GM21360 (cell line): ENCODE data around the gene SCAMP3.

Source experiments
- ATAC-seq: cut with Tn5 transposase; IDR thresholded peaks from one replicate; pipeline ENCODE4 v1.9.1; 2021; ENCODE audit warnings: mild to moderate bottlenecking, moderate library complexity; ENCODE audit not compliant: unreplicated experiment

The SCAMP3 gene

GRCh38 chr1:155285631-155286044 is 23.5 kb upstream of the SCAMP3 start:
- ATAC-seq = no peak

DNA sequence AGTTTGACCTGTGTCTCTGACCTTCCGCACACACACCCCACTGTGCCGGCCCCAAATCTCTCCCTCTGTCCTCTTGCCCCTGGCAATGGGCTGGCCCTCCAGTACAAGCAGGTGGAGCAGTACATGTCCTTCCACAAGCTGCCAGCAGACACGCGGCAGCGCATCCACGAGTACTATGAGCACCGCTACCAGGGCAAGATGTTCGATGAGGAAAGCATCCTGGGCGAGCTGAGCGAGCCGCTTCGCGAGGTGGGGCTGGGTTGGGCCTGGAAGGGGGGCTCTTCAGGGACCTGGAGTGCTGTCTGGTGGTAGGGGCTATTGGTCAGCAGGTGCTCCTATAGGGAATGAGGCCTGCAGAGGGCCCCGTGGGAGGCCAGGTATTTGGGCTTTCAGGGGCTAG is 22.9 kb upstream of the SCAMP3 start:
- ATAC-seq = no peak

DNA sequence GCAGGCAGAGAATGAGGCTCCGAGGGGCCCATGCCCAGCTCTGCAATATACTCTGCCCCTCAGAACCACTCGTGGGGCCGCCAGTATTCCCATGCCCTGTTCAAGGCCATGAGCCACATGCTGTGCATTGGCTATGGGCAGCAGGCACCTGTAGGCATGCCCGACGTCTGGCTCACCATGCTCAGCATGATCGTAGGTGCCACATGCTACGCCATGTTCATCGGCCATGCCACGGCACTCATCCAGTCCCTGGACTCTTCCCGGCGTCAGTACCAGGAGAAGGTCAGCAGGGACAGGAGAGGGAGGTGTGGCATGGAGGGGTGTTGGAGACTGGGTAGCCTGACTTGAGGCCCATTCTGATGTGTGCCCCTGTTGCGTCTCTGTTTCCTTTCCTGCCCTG is 22.3 kb upstream of the SCAMP3 start:
- no peak for ATAC-seq

DNA sequence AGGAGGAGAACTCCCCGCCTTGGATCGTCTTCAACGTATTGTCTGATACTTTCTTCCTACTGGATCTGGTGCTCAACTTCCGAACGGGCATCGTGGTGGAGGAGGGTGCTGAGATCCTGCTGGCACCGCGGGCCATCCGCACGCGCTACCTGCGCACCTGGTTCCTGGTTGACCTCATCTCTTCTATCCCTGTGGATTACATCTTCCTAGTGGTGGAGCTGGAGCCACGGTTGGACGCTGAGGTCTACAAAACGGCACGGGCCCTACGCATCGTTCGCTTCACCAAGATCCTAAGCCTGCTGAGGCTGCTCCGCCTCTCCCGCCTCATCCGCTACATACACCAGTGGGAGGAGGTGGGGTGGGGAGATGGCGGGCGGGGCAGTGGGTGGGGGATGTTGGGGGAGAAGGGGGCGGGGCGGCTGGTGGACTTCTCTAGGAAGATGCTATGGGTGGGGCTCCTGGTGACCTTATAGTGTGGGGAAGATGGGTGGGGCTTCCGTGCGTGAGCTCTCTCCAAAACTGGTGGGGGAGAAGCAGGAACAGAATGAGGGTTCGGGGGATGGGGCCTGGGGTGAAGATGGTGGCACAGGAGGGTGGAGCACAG is 20.4 kb upstream of the SCAMP3 start:
- no peak for ATAC-seq

GRCh38 chr1:155279268-155279667 is 17.1 kb upstream of the SCAMP3 start:
- ATAC-seq = no peak

GRCh38 chr1:155278689-155279160 is 16.6 kb upstream of the SCAMP3 start:
- ATAC-seq = no peak

DNA sequence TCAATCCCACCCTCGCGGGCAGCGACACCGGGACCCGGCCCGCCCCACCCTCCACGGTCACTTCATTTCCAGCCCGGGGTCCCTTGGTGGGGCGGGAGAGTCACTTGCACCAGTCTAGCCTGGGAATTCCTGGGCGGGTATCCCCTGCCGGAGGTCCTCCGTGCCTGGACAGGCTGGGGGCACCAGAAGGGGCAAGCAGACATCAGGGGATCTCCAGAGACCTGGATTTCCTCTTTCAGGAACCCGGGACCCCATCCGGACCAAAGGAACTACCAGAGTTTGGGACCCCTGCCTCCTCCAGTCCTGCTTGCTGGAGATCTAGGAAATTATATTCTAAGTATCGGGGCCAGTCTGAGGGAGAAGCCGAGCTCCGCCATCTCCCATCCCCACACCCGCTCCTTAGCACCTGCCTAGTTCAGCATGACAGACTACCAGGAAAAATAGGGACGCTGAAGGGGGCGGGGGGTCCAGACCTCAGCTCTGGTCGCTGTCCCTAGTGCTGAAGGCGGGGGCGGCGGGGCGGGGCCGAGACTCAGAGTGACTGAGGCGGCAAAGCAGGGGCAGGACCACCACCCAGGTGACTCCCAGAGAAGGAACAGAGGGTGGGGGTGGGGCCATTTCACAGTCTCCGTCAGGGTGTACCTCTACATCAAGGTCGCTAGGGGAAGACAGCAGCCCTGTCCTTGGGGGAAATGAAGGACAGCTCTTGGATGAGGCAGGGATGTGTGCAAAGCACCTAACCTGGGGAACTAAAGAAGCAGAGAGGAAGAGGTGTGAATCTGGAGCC is 15.9 kb upstream of the SCAMP3 start:
- no peak for ATAC-seq

DNA sequence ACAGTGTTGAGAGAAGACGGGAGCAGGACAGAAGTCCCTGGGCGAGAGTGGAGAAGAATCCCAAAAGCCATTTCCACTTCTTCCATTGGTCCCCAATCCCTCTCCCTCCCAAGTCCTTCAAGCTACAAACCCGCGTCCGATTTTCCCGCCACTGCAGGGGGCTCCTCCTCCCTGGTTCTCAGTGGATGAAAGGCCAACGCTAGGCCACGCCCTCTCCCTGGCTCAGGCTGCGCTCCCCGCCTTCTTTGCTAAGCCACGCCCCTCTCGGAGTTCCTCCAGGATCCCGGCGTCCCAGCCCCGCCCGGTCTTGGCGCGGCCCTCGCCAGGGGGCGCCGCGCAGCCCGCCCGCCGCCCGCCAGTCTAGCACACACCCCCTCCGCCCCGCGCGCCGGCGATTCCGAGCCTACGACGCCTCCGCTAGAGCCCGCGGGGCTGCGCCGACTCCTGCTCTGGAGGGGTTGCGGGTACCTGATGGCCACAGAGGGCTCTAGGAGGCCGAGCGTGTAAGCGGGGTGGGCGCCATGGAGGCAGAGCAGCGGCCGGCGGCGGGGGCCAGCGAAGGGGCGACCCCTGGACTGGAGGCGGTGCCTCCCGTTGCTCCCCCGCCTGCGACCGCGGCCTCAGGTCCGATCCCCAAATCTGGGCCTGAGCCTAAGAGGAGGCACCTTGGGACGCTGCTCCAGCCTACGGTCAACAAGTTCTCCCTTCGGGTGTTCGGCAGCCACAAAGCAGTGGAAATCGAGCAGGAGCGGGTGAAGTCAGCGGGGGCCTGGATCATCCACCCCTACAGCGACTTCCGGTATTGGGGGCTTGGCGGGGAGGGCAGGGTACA is 15.1 kb upstream of the SCAMP3 start, which contains the start of gene HCN3:
HCN3 (plus strand) TSS at position 394 of the 832 bp plus-strand sequence; CDS start at position 522, 128 bp downstream.
- peak; percentile 47 for ATAC-seq

DNA sequence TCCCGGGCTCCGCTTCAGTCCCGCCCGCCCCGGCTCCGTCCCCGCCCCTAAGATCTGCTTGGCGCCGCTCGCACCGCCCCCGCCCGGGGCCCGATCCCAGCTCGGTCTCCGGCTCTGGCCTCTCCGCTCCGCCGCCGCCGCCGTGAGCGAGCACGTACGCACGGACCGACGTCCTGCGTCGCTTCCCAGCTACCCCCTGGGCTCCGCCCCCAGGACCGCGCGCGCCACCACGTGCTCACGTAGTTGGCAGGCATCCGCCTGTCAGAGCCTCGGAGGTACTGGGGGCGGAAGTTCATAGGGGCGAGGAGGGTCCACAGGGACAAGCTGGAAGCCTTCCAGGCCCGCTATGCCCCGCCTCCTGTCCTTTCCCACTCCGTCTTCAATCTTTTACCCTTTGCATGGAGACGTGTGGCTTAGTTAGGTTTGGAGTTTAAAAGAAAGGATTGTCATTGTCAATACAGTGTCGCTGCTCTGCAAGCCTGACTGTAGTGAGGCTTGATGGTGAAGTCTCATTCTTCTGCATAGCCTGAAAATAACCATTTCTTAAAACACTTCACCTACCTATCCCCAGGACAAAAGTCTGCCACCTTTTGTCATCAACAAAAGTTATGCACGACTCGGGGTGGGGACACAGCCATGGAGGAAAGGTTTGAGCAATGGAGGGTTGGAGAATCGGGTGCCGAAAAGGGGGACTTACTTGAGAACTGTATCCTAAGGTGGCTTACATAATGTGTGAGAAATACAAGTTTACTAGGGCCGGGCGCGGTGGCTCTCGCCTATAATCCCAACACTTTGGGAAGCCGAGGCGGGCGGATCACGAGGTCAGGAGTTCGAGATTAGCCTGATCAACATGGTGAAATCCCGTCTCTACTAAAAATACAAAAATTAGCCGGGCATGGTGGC is 11.4 kb upstream of the SCAMP3 start, which contains the start of gene CLK2:
CLK2 (minus strand) TSS at position 162 of the 903 bp plus-strand sequence. CDS start 2,527 bp downstream, outside the sequence.
- ATAC-seq = peak; percentile 73

DNA sequence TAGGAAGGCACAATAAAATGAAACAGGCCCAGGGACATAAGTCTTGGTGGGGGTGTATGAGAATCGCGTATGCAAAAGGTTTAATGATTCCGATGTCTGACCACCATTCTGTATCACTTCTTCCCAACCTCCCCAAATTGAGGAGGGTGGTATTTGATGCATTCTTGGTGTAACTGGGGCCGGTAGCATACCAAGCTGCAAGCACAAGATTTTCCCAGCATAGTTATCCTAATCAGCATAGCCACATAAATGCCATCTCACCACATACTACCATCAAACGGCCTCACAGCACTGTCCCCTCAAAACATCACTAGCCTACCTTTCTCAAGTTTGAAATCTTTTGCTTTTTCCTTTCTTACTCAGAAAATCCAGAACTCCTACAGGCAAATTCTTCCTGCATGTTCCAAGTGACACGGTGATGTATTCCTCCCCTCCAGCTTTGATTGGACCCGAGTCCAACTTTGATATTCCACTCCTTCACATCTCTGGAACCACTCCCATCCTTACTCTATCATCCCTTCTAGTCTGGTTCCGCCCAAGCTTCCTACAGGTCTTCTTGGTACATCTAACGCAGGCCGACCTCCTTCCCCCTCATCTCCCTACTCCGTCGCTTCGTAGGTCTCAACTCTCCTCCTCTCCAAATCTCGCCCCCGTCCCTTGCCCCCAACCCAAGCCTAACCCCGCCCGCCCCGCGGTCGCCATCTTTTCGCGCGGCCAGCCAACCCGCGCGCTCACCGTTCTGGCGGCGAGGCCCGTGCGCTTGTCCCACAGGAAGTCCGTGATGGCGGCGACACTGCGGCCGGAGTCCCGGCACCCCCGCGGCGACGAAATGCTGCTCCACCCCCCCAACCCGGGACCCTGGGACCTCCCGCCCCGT is 10.5 kb upstream of the SCAMP3 start:
- peak; percentile 16 for ATAC-seq

DNA sequence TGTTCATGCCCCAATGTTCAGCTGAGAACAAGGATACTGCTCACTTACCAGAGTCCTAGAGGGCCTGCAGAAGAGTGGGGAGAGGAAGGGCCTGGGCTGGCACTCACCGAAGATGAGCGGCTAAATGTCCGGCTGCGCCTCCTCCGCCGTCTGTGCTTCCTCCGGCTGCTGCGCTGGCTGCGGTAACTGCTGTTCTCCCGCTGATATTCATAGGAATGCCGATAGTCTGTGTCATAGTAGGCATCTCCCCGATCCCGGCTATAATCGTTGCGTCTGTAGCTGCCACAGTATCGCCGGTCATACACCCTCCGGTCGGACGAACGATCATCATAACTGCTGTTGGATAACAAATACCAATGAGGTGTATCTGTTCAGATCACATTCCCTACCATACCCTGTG is 7.2 kb upstream of the SCAMP3 start:
- no peak for ATAC-seq

DNA sequence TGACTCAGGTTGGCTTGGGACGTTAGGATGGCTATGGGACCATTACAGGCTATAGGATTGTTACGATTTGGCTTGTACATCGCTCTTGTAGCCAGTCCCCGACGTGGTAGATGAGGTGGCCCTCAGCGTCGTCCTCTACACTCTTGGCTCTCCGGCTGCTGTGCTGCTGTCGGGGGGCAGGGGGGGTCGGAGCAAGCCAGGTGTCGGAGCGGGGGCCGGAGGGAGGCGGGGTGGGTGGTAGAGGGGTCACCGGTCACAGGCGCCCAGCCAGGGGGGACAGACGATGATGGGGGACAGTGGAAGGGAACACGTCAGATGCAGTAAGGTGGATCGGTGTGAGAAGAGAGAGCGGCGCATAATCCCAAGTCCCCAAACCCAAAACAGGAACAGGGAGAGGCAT is 6.5 kb upstream of the SCAMP3 start:
- no peak for ATAC-seq

GRCh38 chr1:155267373-155267772 is 5.2 kb upstream of the SCAMP3 start:
- ATAC-seq = no peak

GRCh38 chr1:155266553-155266952 is 4.4 kb upstream of the SCAMP3 start:
- no peak for ATAC-seq

GRCh38 chr1:155263067-155263466 is 907 bp upstream of the SCAMP3 start:
- ATAC-seq = no peak

DNA sequence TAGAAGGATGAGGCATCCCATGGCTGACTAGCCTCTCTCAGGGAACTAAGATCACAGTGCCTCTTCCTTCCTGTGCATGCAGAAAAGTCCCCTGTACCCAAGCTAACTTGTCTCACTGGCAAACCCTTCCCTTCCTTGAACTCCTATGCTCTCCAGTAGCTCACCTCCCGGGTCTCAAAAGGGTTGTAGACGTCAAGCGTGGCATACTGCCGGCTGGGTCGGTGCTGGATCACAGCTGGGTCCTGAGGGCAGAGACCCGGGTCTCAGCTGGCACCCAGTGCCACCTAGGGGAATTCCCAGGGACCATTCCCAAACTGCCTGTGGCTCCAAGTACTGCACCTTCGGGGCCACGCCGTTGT is 688 bp downstream of the SCAMP3 start:
- peak; percentile 8 for ATAC-seq

DNA sequence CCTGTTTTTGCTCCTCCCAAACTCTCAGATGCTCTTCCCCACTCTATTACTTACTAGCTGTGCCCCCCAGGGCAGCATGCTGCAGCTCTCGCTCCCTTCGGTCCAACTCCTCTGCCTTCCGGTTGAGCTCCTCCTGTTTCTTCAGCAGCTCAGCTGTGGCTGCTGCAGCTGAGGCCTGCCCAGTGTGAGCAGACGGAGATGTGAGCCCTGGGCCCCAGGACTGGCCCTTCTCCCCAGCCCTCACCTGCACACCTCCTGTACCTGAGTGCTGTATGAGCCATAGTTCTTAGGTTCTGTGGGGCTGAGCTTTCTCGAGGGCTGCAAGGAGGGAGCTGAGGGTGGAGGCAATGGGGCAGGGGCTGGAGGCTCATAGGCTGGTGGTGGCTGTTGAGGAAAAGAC is 1.9 kb downstream of the SCAMP3 start:
- ATAC-seq = no peak

DNA sequence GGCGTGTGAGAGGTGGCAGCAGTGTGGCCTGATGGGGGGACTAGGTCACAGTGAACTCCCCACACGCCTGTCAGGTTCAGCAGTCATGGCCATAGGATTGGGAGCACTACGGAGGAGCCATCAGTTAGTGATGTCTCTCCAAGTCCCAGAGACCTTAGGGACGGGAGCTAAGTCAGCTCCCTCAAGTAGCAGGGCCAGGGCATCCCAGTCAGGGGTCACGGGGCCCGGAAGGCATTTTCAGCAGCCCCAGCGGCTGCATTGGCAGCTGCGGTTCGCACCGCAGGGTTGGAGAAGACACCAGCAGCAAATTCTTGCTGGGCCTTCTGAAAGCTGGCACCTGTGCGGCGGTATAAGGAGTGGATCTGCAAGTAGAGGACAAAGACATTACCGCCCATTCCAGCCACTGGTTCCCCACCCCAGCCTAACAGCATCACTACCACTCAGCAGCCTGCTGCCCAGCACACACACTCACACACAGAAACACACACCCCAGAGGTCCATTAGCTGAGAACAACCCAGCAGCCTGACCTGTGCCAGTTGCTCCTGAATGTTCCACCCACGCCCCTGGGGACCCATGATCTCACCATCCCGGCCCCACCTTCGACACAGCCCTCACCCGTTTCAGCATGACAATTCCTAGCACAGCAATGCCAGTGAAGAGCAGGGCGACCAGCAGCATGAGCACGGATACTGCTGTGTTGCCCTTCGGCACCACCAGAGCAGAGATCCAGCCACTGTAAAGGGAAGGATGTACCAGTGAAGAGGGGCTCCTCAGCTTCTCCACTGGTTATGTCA is 5.9 kb downstream of the SCAMP3 start:
- no peak for ATAC-seq
